GF-D8 (cell line): Measurements from ENCODE around the gene SRC.

Source experiments
- DNase-seq: peaks from one replicate; lab custom pipeline; 2025; lab: John Stamatoyannopoulos, UW

Gene SRC

DNA sequence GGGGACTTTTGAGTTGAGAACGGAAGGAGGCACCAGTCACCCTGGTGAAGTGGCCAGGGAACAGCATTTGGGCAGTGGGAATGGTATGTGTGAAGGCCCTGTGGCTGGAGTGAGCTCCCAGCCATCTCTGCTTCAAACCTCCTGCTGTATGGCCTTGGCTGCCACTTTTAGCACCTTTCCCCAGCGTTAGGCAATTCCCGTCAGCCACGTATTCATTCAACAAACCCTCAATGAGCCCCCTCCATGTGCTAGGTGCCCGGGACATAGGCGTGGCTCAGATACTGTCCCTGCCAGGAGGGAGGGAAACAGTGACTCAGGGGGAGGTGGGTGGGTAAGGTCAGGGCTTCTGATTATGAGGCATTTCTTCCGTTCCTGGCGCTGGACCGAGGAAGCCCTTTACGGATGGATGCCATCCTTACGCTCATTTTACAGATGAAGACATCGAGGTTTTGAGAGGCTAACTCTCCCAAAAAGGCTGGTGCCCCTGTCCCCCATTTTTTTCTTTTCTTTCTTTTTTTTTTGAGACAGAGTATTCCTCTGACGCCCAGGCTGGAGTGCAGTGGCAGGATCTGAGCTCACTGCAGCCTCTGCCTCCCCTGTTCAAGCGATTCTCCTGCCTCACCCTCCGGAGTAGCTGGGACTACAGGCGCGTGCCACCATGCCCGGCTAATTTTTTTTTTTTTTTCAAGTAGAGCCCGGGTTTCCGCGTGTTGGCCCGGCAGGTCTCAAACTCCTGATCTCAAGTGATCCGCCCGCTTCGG is 37.5 kb downstream of the SRC start:
- DNase-seq = no peak

DNA sequence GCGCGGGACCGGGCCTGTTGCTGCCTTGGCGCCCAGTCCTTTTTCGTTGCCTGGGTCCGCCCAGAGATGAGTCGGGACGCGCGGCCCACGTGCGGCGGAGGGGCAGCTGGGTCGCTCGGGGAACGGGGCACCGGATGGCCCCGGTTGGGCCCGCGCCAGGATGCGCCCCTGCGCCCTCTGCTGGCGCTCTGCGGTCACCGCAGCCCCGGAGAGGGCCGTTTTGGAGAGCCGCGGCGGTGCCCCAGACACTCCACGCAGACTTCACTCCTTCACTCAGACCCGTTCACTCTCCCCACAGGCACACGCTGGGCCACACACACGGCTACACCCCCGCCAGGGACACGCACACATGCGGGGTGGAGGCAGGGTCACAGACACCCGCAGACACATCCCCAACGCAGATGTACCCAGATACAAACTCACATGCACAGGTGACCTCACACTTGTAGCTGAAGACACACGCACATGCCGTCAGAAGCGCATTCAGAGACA is 38.8 kb downstream of the SRC start:
- no peak for DNase-seq

DNA sequence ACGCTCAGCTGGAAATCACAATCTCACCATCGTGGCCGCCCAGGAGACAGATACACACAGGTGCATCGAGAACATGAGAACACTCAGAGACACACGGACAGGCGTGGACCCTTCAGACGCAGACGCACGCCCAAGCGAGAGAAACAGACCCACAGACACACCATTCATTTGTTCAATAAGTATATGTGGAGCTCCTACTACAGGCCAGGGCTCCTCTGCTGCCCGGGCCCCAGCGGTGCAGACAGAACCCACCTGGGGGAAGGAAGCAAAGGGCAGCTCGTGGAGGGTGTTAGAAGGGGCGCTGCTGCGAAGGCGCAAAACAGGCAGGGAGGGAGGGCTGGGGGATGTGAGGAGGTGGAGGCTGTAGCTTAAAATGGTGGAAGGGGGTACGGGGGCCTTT is 39.2 kb downstream of the SRC start:
- DNase-seq = no peak

DNA sequence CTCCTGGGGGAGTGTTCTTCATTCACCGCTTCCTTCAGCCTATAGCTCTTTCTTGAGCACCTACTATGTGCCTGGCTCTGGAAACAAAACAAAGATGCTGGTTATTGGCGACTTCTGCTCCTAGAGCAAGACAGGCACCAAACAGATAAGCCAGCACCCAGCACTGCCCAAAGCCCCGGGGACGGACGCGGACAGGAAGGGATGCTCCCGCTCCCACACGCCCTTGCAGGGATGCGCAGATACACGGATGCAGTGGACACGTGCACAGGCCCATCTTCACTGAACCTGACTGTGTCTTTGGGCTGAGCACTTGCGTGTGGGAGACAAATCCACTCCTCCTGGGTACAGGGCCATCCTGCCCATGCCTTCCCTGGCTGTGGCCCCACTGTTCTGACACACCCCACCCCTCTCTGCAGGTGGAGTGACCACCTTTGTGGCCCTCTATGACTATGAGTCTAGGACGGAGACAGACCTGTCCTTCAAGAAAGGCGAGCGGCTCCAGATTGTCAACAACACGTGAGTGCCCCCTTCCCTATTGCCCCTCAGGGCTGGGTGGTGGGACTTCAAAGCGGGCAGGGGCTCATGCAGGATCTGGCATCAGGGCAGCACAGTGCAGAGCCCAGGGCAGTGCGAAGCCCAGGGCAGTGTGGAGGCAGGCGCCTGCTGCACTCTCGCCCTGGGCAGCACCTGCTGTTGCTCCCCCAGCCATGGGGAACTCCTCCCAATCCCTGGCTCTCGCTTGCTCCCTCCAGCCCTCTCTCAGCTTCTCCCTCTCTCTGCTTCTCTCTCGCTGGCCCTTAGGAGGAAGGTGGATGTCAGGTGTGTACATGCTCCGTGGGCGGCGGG is 39.9 kb downstream of the SRC start:
- no peak for DNase-seq

DNA sequence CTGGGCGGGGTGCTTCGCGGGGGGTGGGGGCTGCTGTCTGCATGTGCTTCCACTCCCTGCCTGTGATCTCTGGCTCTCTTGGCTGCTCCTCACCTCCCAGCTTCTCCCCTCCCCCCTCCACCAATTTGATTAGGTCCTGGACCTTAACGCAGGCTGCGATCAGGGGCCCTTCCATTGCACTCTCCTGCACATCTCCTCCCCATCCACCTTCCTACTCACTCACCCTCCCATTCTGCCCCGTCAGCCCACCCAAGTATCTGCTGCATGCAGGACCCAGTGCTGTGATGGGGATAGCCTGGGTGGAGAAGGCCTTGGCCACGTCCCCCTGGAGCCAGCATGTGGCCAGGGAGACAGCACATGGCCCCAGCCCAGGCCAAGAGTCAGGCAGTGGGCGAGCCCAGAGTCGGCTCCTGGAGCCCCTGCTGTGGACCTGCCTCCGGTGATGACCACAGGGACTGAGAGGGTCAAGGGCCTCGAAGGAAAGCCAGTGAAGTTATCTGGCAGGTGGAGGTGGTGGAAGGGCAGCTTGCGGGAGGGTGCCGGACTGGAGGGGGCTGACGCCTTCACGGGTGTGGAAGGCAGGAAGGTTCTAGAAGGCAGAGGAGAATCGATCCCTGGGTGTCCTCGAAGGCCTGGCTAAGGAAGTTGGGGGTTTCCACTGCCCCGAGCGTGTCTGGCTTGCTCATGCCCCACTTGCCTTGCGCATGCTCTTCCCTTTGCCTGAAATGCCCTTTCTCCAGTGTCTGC is 40.7 kb downstream of the SRC start:
- no peak for DNase-seq

DNA sequence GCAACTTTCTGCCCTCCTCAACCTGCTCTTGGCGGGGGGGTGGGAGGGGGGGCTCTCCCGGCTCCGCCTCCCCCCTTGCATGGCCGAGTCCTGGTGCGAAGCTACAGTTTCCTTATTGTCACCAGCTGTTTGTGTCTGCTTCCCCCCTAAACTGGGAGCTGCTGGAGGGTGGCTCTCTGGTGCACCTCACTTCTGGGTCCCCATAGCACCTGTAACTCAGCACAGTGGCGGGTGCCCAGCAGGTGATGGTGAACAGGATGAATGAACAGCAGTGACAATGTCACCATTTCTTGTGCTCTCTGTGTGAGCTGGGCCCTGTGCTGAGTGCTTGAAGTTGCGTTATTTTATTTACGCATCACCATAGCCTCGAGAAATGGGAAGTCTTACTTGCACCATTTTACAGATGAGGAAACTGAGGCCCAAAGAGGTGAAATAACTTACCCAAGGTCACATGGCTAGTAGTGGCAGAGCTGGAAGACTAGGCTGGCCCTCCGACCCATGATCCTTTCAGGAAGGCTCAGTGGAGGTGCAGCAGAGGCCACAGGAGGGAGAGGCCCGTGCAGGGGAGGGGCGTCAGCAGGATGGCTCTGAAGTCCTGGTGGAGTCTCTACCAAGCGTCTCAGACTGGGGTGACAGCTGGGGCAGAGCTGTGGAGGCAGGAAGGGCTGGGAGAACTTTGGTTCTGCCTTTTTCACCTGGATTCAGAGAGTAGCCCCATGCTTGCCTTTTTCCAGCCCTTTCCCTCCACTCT is 41.8 kb downstream of the SRC start:
- no peak for DNase-seq

DNA sequence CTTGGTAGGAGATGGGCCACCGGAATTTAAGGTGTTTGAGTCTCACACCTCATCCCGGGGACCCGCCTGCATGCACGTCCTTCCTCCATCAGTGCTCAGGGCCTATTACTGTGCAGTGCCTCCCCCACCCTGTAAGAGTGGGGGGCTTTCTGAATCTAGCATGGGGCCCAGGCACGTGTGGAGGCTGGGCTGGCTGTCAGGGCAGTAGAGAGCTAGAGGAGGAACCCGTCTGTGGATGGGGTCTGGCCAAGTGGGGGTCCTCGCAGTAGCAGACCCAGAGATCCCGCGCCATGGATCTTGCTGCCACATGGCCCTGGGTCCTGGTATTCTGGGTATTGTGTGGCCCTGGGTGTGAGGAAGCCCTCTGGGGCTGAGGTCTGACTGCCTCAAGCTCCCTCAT is 42.9 kb downstream of the SRC start:
- DNase-seq = no peak

DNA sequence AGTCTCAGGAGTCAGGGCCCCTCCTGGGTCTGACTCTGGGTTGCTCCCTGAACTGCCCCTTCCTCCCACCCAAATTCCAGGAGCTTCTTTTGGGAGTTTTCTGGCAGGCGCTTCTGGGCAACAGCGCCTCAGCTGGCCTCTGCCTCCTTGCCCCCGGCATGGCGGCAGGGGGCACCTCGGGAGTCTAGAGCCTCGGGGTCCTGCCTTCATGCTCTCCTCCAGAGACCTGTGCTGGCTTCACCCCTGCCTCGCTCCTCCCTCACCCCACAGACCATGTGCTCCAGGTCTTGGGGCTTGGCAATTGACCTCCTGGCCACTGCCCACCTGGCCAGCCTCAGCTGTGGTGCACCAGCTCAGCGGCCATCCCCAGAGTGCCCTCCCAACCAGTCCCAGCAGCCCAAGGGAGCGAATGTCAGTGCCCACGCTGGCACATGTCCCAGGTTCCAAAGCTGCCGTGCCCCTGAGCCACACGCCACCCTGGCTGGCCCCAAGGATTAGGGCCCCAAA is 43.4 kb downstream of the SRC start:
- DNase-seq = no peak

DNA sequence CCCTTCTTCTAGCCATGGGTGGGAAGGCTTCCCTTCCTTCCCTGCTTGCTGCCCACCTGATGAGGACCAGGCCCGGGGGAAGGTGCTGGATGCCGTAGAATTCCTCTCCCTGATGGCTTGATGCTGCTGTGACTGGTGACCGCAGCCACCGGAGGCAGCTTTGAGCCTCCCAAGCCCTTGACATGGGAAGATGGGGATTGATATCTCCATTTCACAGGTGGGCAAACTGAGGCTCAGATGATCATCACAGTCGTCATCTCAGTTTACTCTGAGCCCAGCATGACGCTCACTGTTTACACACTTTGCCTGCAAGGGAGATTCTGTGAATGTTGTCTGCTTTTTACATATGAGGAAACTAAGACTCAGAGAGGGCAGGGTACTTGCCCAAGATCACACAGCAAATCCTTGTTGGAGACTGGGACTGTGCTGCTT is 43.9 kb downstream of the SRC start:
- no peak for DNase-seq

DNA sequence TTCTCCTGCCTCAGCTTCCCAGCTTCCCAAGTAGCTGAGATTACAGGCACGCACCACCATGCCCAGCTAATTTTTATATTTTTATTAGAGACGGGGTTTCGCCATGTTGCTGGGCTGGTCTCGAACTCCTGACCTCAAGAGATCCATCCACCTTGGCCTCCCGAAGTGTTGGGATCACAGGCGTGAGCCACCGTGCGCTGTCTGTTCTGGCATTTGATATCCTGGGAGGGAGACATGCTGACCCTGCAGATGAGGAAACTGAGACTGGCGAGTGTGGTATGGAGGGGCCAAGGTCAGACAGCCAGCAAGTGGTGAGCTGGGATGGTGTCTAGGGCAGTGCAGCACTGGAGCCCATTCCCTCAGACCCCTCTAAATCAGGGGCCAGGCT is 44.6 kb downstream of the SRC start:
- DNase-seq = no peak

DNA sequence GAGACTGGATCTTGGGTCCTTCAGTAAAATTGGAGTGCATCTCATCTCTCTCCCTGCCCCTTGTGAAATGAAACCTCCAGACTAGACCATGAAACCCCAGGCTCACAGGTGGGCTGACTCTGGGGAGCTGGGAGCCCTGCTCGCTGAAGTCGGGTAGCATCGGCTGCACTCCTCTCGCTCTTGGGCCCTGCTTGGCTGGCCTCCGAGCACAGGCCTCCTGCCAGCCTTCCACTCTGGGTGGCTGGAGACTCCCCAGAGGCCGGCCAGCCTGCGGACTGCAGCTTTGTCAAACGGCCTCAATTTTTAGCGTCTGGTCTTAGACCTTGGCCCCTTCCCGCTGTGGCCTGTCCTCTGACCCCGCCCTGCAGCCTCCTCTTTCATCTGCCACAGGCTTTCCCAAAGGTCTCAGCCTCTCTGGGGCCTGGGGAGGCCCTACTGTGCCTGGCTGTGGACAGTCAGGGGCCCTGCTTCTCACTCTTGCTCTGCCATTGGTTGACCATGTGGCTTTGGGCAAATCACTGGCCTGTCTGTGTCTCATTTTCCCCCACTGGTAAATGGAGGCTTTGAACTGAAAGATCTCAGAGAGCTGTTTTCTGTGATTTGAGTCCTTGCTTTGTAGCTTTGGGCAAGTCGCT is 45.1 kb downstream of the SRC start:
- DNase-seq = no peak

DNA sequence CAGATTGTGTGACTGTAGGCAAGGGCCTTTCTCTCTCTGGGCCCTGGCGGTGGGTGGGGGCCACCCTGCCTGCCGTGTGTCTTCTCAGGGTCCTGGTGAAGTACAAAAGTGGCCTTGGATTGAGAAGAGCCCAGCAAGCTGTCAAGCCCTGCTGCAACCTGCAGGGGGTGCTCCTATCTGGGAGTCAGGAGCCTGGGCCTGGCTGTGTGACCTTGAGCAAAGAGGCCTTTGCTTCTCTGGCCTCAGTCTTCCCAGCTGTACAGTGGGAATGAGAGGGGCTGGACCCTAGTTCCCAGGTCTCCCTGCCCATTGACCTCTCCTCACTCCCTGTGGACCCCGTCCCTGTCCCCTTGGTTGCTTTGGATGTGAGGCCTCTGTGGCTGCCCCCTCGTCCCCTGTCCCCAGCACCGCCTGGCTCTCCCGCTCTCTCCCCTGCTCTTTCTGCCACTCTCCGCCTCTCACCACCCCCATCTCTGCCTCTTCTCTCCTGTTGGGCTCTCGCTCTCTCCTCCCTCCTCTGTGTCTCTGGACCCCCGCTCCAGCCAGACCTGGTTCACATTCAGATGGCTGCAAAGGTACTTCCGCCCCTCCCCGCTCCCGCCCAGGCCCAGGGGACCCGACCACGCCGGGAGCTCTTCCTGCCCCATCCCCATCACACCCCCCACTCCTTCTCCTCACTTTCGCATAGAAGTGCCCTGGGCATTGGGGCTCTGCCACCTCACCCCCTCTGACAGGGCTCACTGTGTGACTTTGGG is 46.7 kb downstream of the SRC start:
- no peak for DNase-seq

DNA sequence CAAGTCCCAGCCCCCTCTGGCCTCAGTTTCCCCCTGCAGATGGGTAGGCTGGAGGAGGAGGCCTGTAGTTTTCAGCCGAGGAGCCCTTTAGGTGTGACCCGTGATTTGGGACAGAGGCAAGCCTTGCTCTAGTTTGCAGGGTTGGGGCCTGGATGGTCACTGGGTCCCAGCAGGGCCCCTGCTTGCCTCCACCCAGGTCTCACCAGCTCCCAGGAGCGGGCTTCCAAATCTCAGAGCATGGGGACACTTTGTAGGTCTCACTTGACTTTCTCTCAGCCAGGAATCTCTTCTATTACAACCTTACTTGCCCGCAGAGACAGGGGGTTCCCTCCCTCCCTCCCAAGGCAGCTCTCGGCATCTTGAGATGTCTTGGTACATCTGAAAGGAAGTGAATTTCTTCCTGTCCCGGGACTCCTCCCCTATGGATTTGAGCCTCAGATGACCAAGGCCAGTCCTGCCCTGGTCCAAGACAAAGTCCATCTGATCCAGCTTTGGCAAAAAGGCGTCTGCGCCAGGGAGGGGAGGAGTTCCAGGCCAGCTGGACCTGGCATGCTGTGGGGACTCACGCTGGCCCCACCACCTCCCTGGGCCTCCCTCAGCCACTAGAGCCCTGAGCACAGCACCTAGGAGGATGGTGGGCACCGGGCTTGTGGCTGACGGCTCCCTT is 47.4 kb downstream of the SRC start:
- no peak for DNase-seq

DNA sequence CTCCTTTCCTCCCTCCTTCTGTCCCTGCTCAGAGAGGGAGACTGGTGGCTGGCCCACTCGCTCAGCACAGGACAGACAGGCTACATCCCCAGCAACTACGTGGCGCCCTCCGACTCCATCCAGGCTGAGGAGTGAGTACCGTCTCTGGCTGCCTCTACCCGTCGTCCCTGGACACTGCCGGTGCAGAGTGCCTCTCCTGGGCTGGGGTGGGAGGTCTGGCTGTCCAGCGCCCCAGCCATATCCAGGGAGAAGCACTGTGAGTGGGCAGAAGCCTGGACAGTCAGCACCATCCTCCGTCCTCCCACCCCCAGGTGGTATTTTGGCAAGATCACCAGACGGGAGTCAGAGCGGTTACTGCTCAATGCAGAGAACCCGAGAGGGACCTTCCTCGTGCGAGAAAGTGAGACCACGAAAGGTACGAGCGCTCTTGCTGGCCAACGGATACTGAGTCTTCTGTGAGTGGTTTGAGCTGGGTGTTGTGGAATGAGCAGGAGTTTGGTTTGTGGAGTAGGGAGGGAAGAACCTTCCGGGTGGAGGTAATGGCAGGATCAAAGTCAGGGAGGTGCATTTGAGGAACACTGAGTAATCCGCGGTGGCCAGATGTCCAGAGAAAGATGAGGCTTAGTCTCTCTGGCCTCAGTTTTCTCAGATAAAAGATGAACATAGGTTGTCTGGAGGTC is 48.1 kb downstream of the SRC start:
- DNase-seq = no peak

DNA sequence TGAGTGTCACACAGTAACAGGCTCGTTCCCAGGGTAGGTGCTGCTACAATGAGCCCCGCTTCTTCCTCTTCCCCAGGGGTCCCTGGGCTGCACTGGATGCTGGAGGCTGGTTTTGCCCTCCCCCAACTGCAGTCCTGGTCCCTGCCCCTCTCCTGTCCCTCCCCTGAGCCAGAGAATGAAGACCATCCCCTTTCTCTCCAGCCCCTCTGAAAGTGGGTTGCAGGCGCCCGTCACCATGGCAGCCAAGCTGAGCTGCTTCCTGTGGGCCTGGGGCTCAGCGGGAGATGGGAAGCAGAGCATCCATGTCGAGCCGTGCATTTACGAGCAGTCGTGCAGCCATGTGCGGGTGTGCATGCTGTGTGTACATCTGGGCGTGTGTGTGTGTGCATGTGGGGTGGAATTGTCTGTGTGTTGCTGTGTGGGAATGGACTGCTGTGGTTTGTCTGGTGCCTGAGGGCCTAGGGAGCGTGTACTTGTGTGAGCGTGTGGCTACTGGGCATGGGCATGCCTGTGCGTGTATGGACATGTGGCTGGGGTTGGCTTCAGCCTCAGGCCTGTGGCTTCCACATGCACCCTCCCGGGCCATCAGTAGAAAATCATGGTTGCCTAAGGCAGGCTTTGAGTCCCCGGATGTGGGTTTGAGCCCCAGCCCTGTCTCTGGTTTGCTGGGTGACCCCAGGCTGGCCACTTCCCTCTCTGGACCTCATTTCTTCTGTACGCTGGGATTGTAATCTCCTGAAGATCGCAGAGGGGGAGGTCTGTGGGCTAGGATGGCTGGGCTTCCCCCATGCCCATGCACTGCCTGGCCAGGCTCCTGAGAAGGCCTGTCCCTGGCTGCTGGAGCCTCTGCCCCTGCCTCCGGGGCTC is 48.8 kb downstream of the SRC start:
- no peak for DNase-seq

DNA sequence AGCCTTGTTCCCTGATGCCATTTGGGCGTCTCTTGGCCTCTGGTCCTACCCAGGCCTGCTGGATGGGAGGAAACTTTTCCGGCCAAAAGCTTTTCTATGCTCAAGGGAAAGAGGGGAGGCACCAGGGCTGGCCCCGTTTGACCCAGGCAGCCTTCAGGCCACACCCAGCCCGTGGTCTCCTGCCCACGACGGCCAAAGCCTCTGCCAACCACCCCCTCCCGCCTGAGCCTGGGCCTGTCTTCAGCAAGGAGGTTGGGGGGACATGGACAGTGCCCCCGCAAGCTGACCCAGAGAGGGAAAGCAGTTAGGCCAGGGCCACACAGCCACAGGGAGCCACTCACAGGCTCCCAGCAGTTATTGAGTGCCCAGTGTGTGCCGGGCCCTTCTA is 49.5 kb downstream of the SRC start:
- no peak for DNase-seq

DNA sequence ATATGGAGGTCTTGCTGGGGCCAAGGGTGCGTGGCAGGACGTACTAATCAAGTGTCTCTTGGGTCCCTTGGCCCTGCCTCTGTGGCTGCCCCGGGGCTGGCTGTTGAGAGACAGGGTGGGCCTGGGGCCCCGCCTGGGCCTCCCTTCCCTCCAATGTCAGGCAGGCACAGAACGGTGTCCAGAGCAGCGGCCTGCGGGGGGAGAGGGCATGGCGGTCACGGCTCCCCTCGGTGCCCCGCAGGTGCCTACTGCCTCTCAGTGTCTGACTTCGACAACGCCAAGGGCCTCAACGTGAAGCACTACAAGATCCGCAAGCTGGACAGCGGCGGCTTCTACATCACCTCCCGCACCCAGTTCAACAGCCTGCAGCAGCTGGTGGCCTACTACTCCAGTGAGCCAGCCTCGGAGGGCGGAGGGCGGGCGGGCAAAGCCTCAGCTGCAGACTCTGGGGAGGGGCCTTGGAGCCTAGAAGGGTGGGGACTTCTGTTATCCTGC is 50.0 kb downstream of the SRC start:
- DNase-seq = no peak

DNA sequence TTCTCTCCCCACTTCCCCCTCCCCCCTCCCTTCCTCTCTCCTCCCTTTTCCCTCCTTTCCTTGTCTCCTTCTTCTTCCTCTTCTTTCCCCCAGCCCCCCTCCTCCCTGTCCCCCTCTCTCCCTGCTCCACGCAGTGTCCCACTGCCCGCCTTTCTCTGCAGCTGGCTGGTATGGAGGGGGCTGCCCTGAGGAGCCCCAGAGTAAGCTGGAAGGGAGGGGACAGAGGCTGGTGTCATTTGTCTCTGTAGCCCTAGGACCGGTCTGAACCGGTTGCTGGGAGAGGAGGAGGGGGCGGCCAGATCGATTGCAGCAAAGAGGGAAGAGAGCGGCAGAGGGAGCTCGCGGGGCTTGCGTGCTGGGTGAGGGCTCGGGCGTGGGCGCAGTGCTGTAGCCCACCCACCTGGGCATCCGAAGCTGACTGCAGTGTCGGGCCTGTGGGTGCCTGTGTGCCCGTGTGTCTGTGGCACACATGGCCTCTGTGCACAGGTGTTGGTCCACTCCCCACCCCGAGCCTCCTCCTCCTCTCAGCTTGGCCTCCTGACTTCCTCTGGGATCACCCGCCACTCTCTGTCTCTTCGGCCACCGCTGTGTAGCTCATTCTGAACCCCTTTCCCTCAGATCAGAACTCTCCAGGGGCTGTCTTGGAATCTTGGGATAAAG is 50.6 kb downstream of the SRC start:
- no peak for DNase-seq
